H1 (cell line): ENCODE data around the gene SOBP. TPM values are rescaled to one million over a fixed set of nuclear protein-coding genes. Genes with fewer than 3 reads are reported as not detected.

Source experiments
- CTCF ChIA-PET: fragments of 300-600 bp; sonication (Branson Sonifier 250); formaldehyde crosslinking; loops from one replicate; lab custom pipeline; 2021; ENCODE audit not compliant: partially characterized antibody; lab: Charles Lee
- POLR2A ChIA-PET: fragments of 300-600 bp; sonication (Branson Sonifier 250); formaldehyde crosslinking; loops from one replicate; lab custom pipeline; 2021; ENCODE audit warnings: inconsistent platforms; ENCODE audit not compliant: partially characterized antibody; lab: Charles Lee
- DNase-seq, 2 experiments: peaks; one replicate each; pipeline versions ENCODE4 v3.0.0 to v3.0.0-alpha.2; 2010 to 2022; ENCODE audit warnings: low spot score in 2 of 2, low read depth in 1 of 2, mixed read lengths in 1 of 2
- FAIRE-seq: peaks from 2 replicates; lab custom pipeline; 2011; peaks lifted over from hg19 to GRCh38; lab: Jason Lieb, UNC
- H2AFZ ChIP-seq: 2 replicates; pipeline ENCODE4 v1.8.1; 2012; ENCODE audit warnings: low read length, inconsistent platforms
- H2AK5ac ChIP-seq: 2 replicates; pipeline ENCODE4 v1.6.1; 2013; ENCODE audit warnings: low read depth, low read length
- H2BK120ac ChIP-seq: replicated peaks from 2 replicates; pipeline ENCODE3; 2013; ENCODE audit warnings: low read depth, low read length, inconsistent platforms
- H2BK12ac ChIP-seq: 2 replicates; pipeline ENCODE4 v1.6.1; 2013; ENCODE audit warnings: low read depth, low read length
- H2BK15ac ChIP-seq: 2 replicates; pipeline ENCODE4 v1.6.1; 2013; ENCODE audit warnings: low read length
- H2BK20ac ChIP-seq: 2 replicates; pipeline ENCODE4 v1.6.1; 2013; ENCODE audit warnings: low read length
- H2BK5ac ChIP-seq: 2 replicates; pipeline ENCODE4 v1.6.1; 2013; ENCODE audit warnings: low read depth, low read length
- H3K14ac ChIP-seq: 2 replicates; pipeline ENCODE4 v1.6.1; 2013; ENCODE audit warnings: inconsistent platforms; ENCODE audit not compliant: insufficient read length
- H3K18ac ChIP-seq: 2 replicates; pipeline ENCODE4 v1.6.1; 2013; ENCODE audit warnings: low read length; ENCODE audit errors: extremely low read depth
- H3K23ac ChIP-seq: 2 replicates; pipeline ENCODE4 v1.6.1; 2013; ENCODE audit warnings: inconsistent platforms; ENCODE audit not compliant: insufficient read length
- H3K23me2 ChIP-seq: 2 replicates; pipeline ENCODE4 v1.6.1; 2013; ENCODE audit warnings: low read depth, low read length
- H3K27ac ChIP-seq: 2 replicates; pipeline ENCODE4 v1.6.1; 2011; ENCODE audit warnings: low read depth, low read length, inconsistent platforms
- H3K27me3 ChIP-seq, 4 experiments: replicated peaks in 1 of 4; 1 replicate in 1 of 4; 2 replicates in 3 of 4; pipeline versions ENCODE4 v1.6.1 to v1.8.1; 2011 to 2013; ENCODE audit warnings: low read length in 3 of 4, mild to moderate bottlenecking in 3 of 4, inconsistent platforms in 2 of 4, mixed read lengths in 2 of 4, moderate library complexity in 1 of 4; ENCODE audit not compliant: control insufficient read depth in 3 of 4, insufficient read depth in 3 of 4; ENCODE audit errors: extremely low read depth in 1 of 4
- H3K36me3 ChIP-seq, 4 experiments: 2 replicates each; pipeline versions ENCODE4 v1.6.1 to v1.8.1; 2011 to 2013; ENCODE audit warnings: mild to moderate bottlenecking in 4 of 4, low read length in 3 of 4, moderate library complexity in 2 of 4, control low read depth in 1 of 4, inconsistent platforms in 1 of 4; ENCODE audit not compliant: insufficient read depth in 4 of 4, control insufficient read depth in 2 of 4
- H3K4ac ChIP-seq: replicated peaks from 2 replicates; pipeline ENCODE3; 2013; ENCODE audit warnings: low read length, low read depth, mixed read lengths, inconsistent platforms; ENCODE audit not compliant: insufficient read length
- H3K4me1 ChIP-seq, 4 experiments: replicated peaks in 1 of 4; 1 replicate in 1 of 4; 2 replicates in 3 of 4; pipeline versions ENCODE4 v1.6.1 to v1.8.1; 2011 to 2013; ENCODE audit warnings: low read length in 3 of 4, inconsistent platforms in 2 of 4, mixed read lengths in 1 of 4; ENCODE audit not compliant: insufficient read depth in 4 of 4, control insufficient read depth in 3 of 4
- H3K4me2 ChIP-seq, 2 experiments: 2 replicates each; pipeline versions ENCODE4 v1.6.1 to v1.8.1; 2011 to 2013; ENCODE audit warnings: low read depth in 2 of 2, low read length in 2 of 2, control low read depth in 1 of 2, inconsistent platforms in 1 of 2, mild to moderate bottlenecking in 1 of 2; ENCODE audit not compliant: insufficient read depth in 1 of 2
- H3K4me3 ChIP-seq, 4 experiments: fragments of 200-600, 300-600 bp in 1 of 4; sonication (generic), shearing (Covaris generic), sonication (Bioruptor Twin) in 1 of 4; 2 replicates each; pipeline versions ENCODE4 v1.5.1 to v1.8.1; 2011 to 2016; ENCODE audit warnings: low read length in 4 of 4, low read depth in 3 of 4, control low read depth in 2 of 4, inconsistent platforms in 2 of 4, mild to moderate bottlenecking in 2 of 4, mixed read lengths in 1 of 4, moderate library complexity in 1 of 4; ENCODE audit not compliant: insufficient read depth in 2 of 4; ENCODE audit errors: extremely low read depth in 1 of 4
- H3K56ac ChIP-seq: replicated peaks from 2 replicates; pipeline ENCODE3; 2013; ENCODE audit warnings: low read depth, mild to moderate bottlenecking, mixed read lengths, low read length, inconsistent platforms; ENCODE audit not compliant: insufficient read length
- H3K79me1 ChIP-seq: 2 replicates; pipeline ENCODE4 v1.6.1; 2013; ENCODE audit warnings: low read depth, low read length, control low read depth
- H3K79me2 ChIP-seq, 2 experiments: 2 replicates each; pipeline versions ENCODE4 v1.6.1 to v1.8.1; 2012 to 2013; ENCODE audit warnings: low read length in 2 of 2, mild to moderate bottlenecking in 2 of 2, inconsistent platforms in 1 of 2; ENCODE audit not compliant: insufficient read depth in 2 of 2, control insufficient read depth in 1 of 2
- H3K9ac ChIP-seq, 4 experiments: replicated peaks in 1 of 4; 1 replicate in 1 of 4; 2 replicates in 3 of 4; pipeline versions ENCODE4 v1.6.1 to v1.8.1; 2011 to 2013; ENCODE audit warnings: low read depth in 3 of 4, low read length in 3 of 4, control low read depth in 2 of 4, mild to moderate bottlenecking in 2 of 4, moderate library complexity in 2 of 4, inconsistent platforms in 1 of 4; ENCODE audit errors: extremely low read depth in 1 of 4
- H3K9me3 ChIP-seq, 2 experiments: 2 replicates each; pipeline versions ENCODE4 v1.6.1 to v1.8.1; 2012 to 2013; ENCODE audit warnings: mild to moderate bottlenecking in 2 of 2, moderate library complexity in 2 of 2, control low read depth in 1 of 2, inconsistent platforms in 1 of 2, low read depth in 1 of 2, low read length in 1 of 2, mixed read lengths in 1 of 2; ENCODE audit not compliant: insufficient read depth in 2 of 2
- H4K20me1 ChIP-seq, 2 experiments: replicated peaks in 1 of 2; 2 replicates each; pipeline versions ENCODE3 to v1.8.1; 2011 to 2013; ENCODE audit warnings: inconsistent platforms in 2 of 2, low read length in 2 of 2, mild to moderate bottlenecking in 1 of 2; ENCODE audit not compliant: insufficient read depth in 2 of 2, control insufficient read depth in 1 of 2
- H4K5ac ChIP-seq: 2 replicates; pipeline ENCODE4 v1.6.1; 2013; ENCODE audit warnings: low read length, low read depth, mixed read lengths, inconsistent platforms; ENCODE audit not compliant: insufficient read length
- H4K8ac ChIP-seq: 2 replicates; pipeline ENCODE4 v1.8.0; 2013; ENCODE audit warnings: mild to moderate bottlenecking, moderate library complexity, low read length, inconsistent platforms; ENCODE audit not compliant: insufficient read depth; ENCODE audit errors: extremely low read depth
- H4K91ac ChIP-seq: replicated peaks from 2 replicates; pipeline ENCODE3; 2013; ENCODE audit warnings: low read length, mixed read lengths, inconsistent platforms; ENCODE audit not compliant: insufficient read length
- EZH2 ChIP-seq: fragments of 200-600 bp; sonication (generic); IDR thresholded peaks from 2 replicates; pipeline ENCODE4 v1.7.1; 2012; ENCODE audit warnings: low read depth, mild to moderate bottlenecking, moderate library complexity, low read length, inconsistent platforms; ENCODE audit not compliant: severe bottlenecking
- JUND ChIP-seq: IDR thresholded peaks from 2 replicates; pipeline ENCODE4 v1.6.1; 2011; ENCODE audit warnings: mild to moderate bottlenecking, improper control_type of control experiment, low read length
- RBBP5 ChIP-seq: IDR thresholded peaks from 2 replicates; pipeline ENCODE4 v1.7.1; 2012; ENCODE audit warnings: low read depth, mild to moderate bottlenecking, inconsistent platforms, low read length, moderate library complexity, borderline replicate concordance
- SIN3A ChIP-seq, 2 experiments: IDR thresholded peaks in 1 of 2; conservative IDR thresholded peaks in 1 of 2; 2 replicates each; pipeline ENCODE4 v1.6.1; 2011 to 2012; ENCODE audit warnings: low read length in 2 of 2, improper control_type of control experiment in 1 of 2, low read depth in 1 of 2, mild to moderate bottlenecking in 1 of 2
- SP1 ChIP-seq: IDR thresholded peaks from 2 replicates; pipeline ENCODE4 v1.6.1; 2011; ENCODE audit warnings: low read depth, low read length
- polyA plus RNA-seq, 7 experiments: library from polyadenylated mRNA; depleted of rRNA in 3 of 7; stranded (reverse) in 5 of 7; unstranded in 2 of 7; fragments of >200 nt in 5 of 7; fragments of 200-250 nt in 2 of 7; gene quantifications; 1 replicate in 5 of 7; 2 replicates in 1 of 7; 4 replicates in 1 of 7; pipeline versions ENCODE4 v1.2.1 to v1.2.3, GENCODE V29; 2011 to 2013; ENCODE audit warnings: missing spikeins in 2 of 7, mixed read lengths in 2 of 7
- total RNA-seq: library from RNA; stranded (reverse); fragmentation: NEBNext Ultra II Directional; extraction: Animal tissue kit (Norgen Biotek cat#: 25700); gene quantifications from 2 replicates; pipeline ENCODE4 v1.2.1, GENCODE V29; 2021
- TF ChIP-seq, protein P1 (sequence below): IDR thresholded peaks from 2 replicates; pipeline ENCODE4 v1.6.1; 2011; ENCODE audit warnings: low read length, improper control_type of control experiment

SOBP gene
- total and polyA plus RNA-seq, 2 of the 8 experiments (the other 6 are each of a cell fraction or from before 2014, with no cell fraction given): 0.45 to 6.2 TPM

- no peaks in the 10 kb centered on the region for H3K36me3 ChIP-seq
- no peak overlapping the region for H2BK20ac ChIP-seq
- H2BK12ac ChIP-seq: no peak overlapping the region
- peaks cover 0 to 3% (median under 1%) of the 10 kb centered on the region in 4 experiments; a peak in 4 of 7 replicates for H3K4me1 ChIP-seq
- no peak overlapping the region for H2BK15ac ChIP-seq
- ChIA-PET POLR2A (interaction anchor here (1.3 kb wide), 1 partner anchor 27 kb away, joined by 4 read pairs; no protein-coding TSS in a partner anchor), CTCF (interaction anchor here (1.0 kb wide), 1 partner anchor 22 kb away, joined by 3 read pairs; no protein-coding TSS in a partner anchor)
- H4K8ac ChIP-seq: no peak overlapping the region
- no peak for FAIRE-seq
- no peak overlapping the region for H3K9ac ChIP-seq
- no peak overlapping the region for H3K4me2 ChIP-seq
- DNase-seq: no peak
- no peaks in the 10 kb centered on the region for H3K9me3 ChIP-seq
- no peak overlapping the region for H4K91ac ChIP-seq
- H3K27ac ChIP-seq: no peak overlapping the region
- no peak overlapping the region for H3K4ac ChIP-seq
- no peak overlapping the region for H3K18ac ChIP-seq
- H3K4me3 ChIP-seq: no peak overlapping the region
- no peak overlapping the region for H3K56ac ChIP-seq
- no peak overlapping the region for H2AFZ ChIP-seq
- H2BK120ac ChIP-seq: no peak overlapping the region
- no peaks in the 10 kb centered on the region for H4K20me1 ChIP-seq
- TF ChIP-seq JUND (no peak), SP1 (no peak), RBBP5 (no peak), EZH2 (no peak), SIN3A (conservative IDR thresholded peaks at IDR 0.05 in 1 of 2, IDR thresholded peaks at IDR 0.05 in 1 of 2; ENCODE audit: low read depth in 1 of 2, low read length in 2 of 2) (no peak)
- TF ChIP-seq, protein P1, sequence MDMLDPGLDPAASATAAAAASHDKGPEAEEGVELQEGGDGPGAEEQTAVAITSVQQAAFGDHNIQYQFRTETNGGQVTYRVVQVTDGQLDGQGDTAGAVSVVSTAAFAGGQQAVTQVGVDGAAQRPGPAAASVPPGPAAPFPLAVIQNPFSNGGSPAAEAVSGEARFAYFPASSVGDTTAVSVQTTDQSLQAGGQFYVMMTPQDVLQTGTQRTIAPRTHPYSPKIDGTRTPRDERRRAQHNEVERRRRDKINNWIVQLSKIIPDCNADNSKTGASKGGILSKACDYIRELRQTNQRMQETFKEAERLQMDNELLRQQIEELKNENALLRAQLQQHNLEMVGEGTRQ: no peak
- H3K14ac ChIP-seq: no peak overlapping the region
- H2BK5ac ChIP-seq: no peak overlapping the region
- no peak overlapping the region for H3K23ac ChIP-seq
- H3K23me2 ChIP-seq: no peaks in the 10 kb centered on the region
- H4K5ac ChIP-seq: no peak overlapping the region
- H2AK5ac ChIP-seq: no peak overlapping the region
- H3K79me2 ChIP-seq: no peaks in the 10 kb centered on the region
- no peaks in the 10 kb centered on the region for H3K79me1 ChIP-seq
- no peaks in the 10 kb centered on the region for H3K27me3 ChIP-seq
These were observed 94.8 kb downstream of the SOBP start for GRCh38 chr6:107584726-107585125.
